Common myeloid progenitor, CD34-positive (primary cell): ENCODE data around the gene NDUFA3.
A peak's percentile ranks its signal among the peaks of the same experiment; 100 is the strongest.
"Not testable (repeated sequence)": the region's sequence is repeated elsewhere in the genome, so short reads cannot be mapped to it uniquely, and the experiment has no call there.

Source experiments
- CTCF ChIA-PET: fragments of 350-600 bp; sonication (Branson Sonifier 250); formaldehyde crosslinking; loops from one replicate; lab custom pipeline; 2021; ENCODE audit warnings: antibody characterized with exemption; lab: Charles Lee
- POLR2A ChIA-PET: fragments of 350-600 bp; sonication (Branson Sonifier 250); formaldehyde crosslinking; loops from one replicate; lab custom pipeline; 2021; ENCODE audit warnings: antibody characterized with exemption; lab: Charles Lee
- DNase-seq, 3 donors: peaks; one replicate each; pipeline versions ENCODE4 v3.0.0 to v3.0.0-alpha.2; 2013
- H3K27ac ChIP-seq, 2 experiments: 1 replicate in 1 of 2; 2 replicates in 1 of 2; pipeline ENCODE4 v1.7.0; 2013; ENCODE audit warnings: inconsistent platforms in 2 of 2, low read length in 2 of 2, mild to moderate bottlenecking in 2 of 2, low read depth in 1 of 2, moderate library complexity in 1 of 2; ENCODE audit not compliant: severe bottlenecking in 2 of 2, insufficient read depth in 1 of 2, poor library complexity in 1 of 2
- H3K27me3 ChIP-seq, 5 experiments: replicated peaks in 2 of 5; 1 replicate in 3 of 5; 2 replicates in 2 of 5; pipeline versions ENCODE4 v1.6.1 to v1.7.0; 2013; ENCODE audit warnings: low read length in 4 of 5, mild to moderate bottlenecking in 2 of 5, moderate library complexity in 2 of 5, inconsistent platforms in 1 of 5; ENCODE audit not compliant: insufficient read depth in 5 of 5, control insufficient read depth in 4 of 5
- H3K36me3 ChIP-seq, 4 experiments: 1 replicate in 2 of 4; 2 replicates in 2 of 4; pipeline versions ENCODE4 v1.6.1 to v1.7.0; 2013; ENCODE audit warnings: low read length in 3 of 4, control low read depth in 1 of 4, mild to moderate bottlenecking in 1 of 4; ENCODE audit not compliant: control insufficient read depth in 4 of 4, insufficient read depth in 4 of 4
- H3K4me1 ChIP-seq, 4 experiments: 1 replicate in 3 of 4; 2 replicates in 1 of 4; pipeline versions ENCODE4 v1.6.1 to v1.7.1; 2013; ENCODE audit warnings: low read length in 3 of 4, mild to moderate bottlenecking in 3 of 4, control low read depth in 1 of 4, inconsistent platforms in 1 of 4, moderate library complexity in 1 of 4; ENCODE audit not compliant: control insufficient read depth in 4 of 4, insufficient read depth in 4 of 4; ENCODE audit errors: control extremely low read depth in 1 of 4
- H3K4me3 ChIP-seq, 7 experiments: 1 replicate in 4 of 7; 2 replicates in 3 of 7; pipeline versions ENCODE4 v1.5.1 to v1.7.0; 2013; ENCODE audit warnings: mild to moderate bottlenecking in 7 of 7, low read length in 6 of 7, moderate library complexity in 6 of 7, inconsistent platforms in 2 of 7, low read depth in 2 of 7, control low read depth in 1 of 7; ENCODE audit not compliant: insufficient read depth in 4 of 7, control insufficient read depth in 1 of 7; ENCODE audit errors: extremely low read depth in 1 of 7
- H3K9me3 ChIP-seq, 5 experiments: 1 replicate in 4 of 5; 2 replicates in 1 of 5; pipeline versions ENCODE4 v1.6.1 to v1.7.1; 2013; ENCODE audit warnings: low read length in 4 of 5, mild to moderate bottlenecking in 2 of 5, inconsistent platforms in 1 of 5, low read depth in 1 of 5, moderate library complexity in 1 of 5; ENCODE audit not compliant: control insufficient read depth in 4 of 5, insufficient read depth in 2 of 5; ENCODE audit errors: control extremely low read depth in 1 of 5
- WGBS: methylation state at CpG from one replicate; pipeline ENCODE4 v1.1.5; 2013; ENCODE audit not compliant: insufficient coverage; 5-methylcytosine and 5-hydroxymethylcytosine counted together

The NDUFA3 gene

DNA sequence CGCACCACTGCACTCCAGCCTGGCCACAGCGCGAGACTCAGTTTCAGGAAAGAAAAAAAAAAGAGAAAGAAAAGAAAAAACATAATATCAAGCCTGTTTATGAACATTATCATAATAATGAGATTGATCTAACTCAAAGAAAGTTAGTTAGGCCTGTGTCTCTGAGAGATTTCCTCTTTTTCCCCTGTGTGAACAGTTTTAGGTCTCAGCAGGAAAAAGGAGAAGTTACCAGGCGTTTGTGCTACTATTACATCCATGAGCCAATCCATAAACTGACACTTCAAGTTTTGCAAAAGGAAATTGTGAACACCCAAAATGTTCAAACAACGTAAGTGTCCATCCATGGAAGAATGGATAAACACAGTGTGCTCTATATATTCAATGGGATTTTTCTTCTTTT is 25.3 kb upstream of the NDUFA3 start:
- Histone ChIP-seq H3K4me3 (no peak overlapping the region), H3K27ac (no peak overlapping the region), H3K27me3 (peaks cover 0 to 2% (median 0%) of the 10 kb centered on the region in 5 experiments), H3K36me3 (no peaks in the 10 kb centered on the region), H3K9me3 (peaks cover 0 to 7% (median 4%) of the 10 kb centered on the region in 5 experiments), H3K4me1 (peaks cover 0 to 8% (median 5%) of the 10 kb centered on the region in 4 experiments)
- ChIA-PET CTCF (no interaction called here), POLR2A (no interaction called here)
- DNase-seq: peak in 2 of 3 donors; percentile 71 to 72
- 0% methylated on average over 1 of the region's 5 CpGs for WGBS

DNA sequence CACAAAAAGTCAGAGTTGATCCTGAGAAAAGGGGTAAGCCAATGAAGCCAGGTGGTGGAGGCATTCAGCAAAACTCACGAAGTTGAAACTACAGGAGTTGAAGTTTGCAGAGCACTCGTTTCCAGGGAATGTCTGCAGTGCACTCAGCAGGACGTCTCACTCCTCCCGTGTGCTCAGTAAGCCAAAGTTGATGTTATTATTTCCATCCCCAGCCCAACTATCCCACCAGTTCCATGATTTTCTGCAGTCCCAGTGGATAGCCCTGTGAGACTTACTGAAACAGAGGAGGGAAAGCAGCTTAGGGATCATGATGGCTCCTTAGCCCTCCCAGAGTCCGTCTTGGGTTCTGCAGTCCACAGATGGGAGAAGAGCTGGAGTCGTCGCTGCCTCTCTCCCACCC is 21.6 kb upstream of the NDUFA3 start, which contains the start of gene TARM1:
TARM1 (minus strand) TSS at position 334 of the 400 bp plus-strand sequence; CDS start at position 309, 25 bp downstream.
- ChIA-PET CTCF (interaction anchor here (0.9 kb wide), 1 partner anchor 422 kb away, joined by 3 read pairs; no protein-coding TSS in a partner anchor), POLR2A (no interaction called here)
- H3K9me3 ChIP-seq: peaks cover 0 to 12% (median 6%) of the 10 kb centered on the region in 5 experiments
- H3K27me3 ChIP-seq: peaks cover 0 to 2% (median 0%) of the 10 kb centered on the region in 5 experiments
- WGBS: 90% methylated on average over 2 of the region's 7 CpGs
- no peaks in the 10 kb centered on the region for H3K36me3 ChIP-seq
- no peak for DNase-seq
- no peak within 1 kb of the TSS for H3K4me3 ChIP-seq
- no peak within 1 kb of the TSS for H3K27ac ChIP-seq
- peaks cover 0 to 8% (median 5%) of the 10 kb centered on the region in 4 experiments for H3K4me1 ChIP-seq

DNA sequence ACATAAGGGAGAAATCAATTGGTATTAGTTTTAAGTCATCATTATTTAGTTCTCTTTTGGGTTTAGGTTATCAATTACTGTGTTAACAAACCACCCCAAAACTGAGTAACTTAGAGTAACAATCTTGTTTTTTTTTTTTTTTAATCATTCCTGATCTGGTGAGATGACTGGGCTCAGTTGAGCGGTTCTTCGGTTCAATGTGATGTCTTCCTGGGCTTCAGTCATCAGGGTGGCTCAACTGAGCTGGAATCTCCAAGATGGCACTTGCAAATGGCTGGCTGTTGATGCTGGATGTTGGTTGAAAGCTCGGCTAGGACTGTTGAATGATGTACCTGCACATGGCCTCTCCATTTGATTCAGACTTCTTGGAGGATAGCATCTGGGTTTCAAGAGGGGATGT is 18.2 kb upstream of the NDUFA3 start:
- CTCF ChIA-PET: no interaction called here
- Histone ChIP-seq H3K4me3 (no peak overlapping the region), H3K36me3 (no peaks in the 10 kb centered on the region), H3K27ac (no peak overlapping the region), H3K27me3 (peaks cover 0 to 2% (median 0%) of the 10 kb centered on the region in 5 experiments), H3K4me1 (no peaks in the 10 kb centered on the region), H3K9me3 (peaks cover 0 to 12% (median 6%) of the 10 kb centered on the region in 5 experiments)
- WGBS: 100% methylated on average over 3 of the region's 3 CpGs
- no peak for DNase-seq
- POLR2A ChIA-PET: no interaction called here

GRCh38 chr19:54094426-54095000 is 8.1 kb upstream of the NDUFA3 start:
- Histone ChIP-seq H3K4me1 (peaks cover 2 to 32% (median 27%) of the 10 kb centered on the region in 4 experiments), H3K4me3 (peak overlapping the region in 3 of 7 experiments; percentile 8 to 16 (median 11)), H3K9me3 (no peaks in the 10 kb centered on the region), H3K27ac (no peak overlapping the region), H3K36me3 (no peaks in the 10 kb centered on the region), H3K27me3 (peaks cover 0 to 16% (median 3%) of the 10 kb centered on the region in 5 experiments)
- WGBS: 40% methylated on average over 16 of the region's 17 CpGs
- ChIA-PET CTCF (interaction anchor here (1.2 to 1.4 kb wide), 2 partner anchors 20 to 70 kb away, joined by 4 to 5 read pairs; partner anchors contain the start of genes PRPF31 and TFPT), POLR2A (no interaction called here)
- peak; percentile 38 to 80 (median 79) for DNase-seq

GRCh38 chr19:54095136-54095858 is 7.4 kb upstream of the NDUFA3 start:
- peak overlapping the region in 3 of 7 experiments; percentile 16 to 60 (median 52) for H3K4me3 ChIP-seq
- no peak overlapping the region for H3K27ac ChIP-seq
- ChIA-PET POLR2A (no interaction called here), CTCF (interaction anchor here (1.2 to 1.4 kb wide), 2 partner anchors 20 to 71 kb away, joined by 4 to 5 read pairs; partner anchors contain the start of genes PRPF31 and TFPT)
- WGBS: 82% methylated on average over 20 of the region's 22 CpGs
- H3K27me3 ChIP-seq: peaks cover 0 to 16% (median 3%) of the 10 kb centered on the region in 5 experiments
- no peaks in the 10 kb centered on the region for H3K9me3 ChIP-seq
- H3K4me1 ChIP-seq: peaks cover 2 to 32% (median 27%) of the 10 kb centered on the region in 4 experiments
- H3K36me3 ChIP-seq: no peaks in the 10 kb centered on the region
- DNase-seq: no peak

DNA sequence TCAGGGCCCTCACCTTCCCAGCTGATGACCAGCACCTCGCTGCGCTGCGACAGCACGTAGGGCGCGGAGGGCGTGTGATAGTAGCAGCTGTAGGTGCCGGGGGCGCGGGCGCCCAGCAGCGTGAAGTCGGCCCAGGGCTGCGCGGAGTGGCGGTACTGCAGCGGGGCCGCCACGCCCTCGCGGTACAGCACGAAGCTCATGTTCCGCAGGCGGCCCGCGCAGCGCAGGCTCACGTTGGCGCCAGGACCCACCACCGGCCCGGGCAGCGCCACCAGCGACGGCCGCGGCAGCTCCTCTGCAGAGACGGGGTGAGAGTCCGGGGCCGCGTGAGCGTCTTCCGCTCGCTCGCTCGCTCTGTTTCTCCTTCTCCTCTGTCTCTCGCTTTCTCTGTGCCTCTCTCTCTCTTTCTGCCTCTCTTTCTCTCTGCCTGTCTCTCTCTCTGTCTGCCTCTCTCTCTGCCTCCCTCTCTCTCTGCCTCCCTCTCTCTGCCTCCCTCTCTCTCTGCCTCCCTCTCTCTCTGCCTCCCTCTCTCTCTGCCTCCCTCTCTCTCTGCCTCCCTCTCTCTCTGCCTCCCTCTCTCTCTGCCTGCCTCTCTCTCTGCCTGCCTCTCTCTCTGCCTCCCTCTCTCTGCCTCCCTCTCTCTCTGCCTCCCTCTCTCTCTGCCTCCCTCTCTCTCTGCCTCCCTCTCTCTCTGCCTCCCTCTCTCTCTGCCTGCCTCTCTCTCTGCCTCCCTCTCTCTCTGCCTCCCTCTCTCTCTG is 6.6 kb upstream of the NDUFA3 start:
- Histone ChIP-seq H3K4me3 (peak overlapping the region in 5 of 7 experiments; percentile 16 to 72 (median 60)), H3K4me1 (peaks cover 2 to 34% (median 30%) of the 10 kb centered on the region in 4 experiments), H3K27me3 (peaks cover 0 to 16% (median 3%) of the 10 kb centered on the region in 5 experiments)
- under 1% methylated on average over 38 of the region's 46 CpGs for WGBS
- CTCF ChIA-PET: interaction anchor here (1.0 to 1.4 kb wide), 3 partner anchors 13 to 213 kb away, joined by 3 to 4 read pairs (median 3); partner anchors contain the start of genes PRPF31 and TFPT
- POLR2A ChIA-PET, H3K36me3 ChIP-seq, H3K27ac ChIP-seq, H3K9me3 ChIP-seq: not testable (repeated sequence)
- DNase-seq: peak; percentile 50 to 73 (median 56)
